ENCODE results near the gene LCE1C. TPM values are rescaled to one million over a fixed set of nuclear protein-coding genes. Genes with fewer than 3 reads are reported as not detected.

LCE1C gene, protein sequence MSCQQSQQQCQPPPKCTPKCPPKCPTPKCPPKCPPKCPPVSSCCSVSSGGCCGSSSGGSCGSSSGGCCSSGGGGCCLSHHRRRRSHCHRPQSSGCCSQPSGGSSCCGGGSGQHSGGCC
- total RNA-seq, result not detected in 2 replicates

DNA sequence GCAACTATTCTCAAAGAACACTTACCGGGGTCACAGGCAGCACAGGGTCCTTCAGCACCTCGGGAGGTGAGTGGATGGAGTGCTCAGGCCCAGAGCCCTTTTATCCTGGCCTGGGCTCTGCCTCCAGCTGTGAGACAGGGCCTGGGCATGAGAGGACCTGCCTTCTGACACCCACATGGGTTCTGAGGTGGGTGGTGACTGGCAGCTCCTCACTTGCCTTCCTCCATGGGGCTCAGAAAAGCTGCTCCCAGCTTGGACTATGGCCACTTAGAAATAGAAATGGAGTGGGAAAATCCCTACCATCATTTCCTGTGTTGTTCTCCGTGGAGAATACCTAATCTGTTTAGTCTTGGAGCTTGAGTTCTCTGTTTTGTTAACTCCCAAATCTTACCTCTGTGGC, at the start of gene LCE1C:
LCE1C (minus strand) TSS at position 76 of the 400 bp plus-strand sequence. CDS start 1,173 bp downstream, outside the sequence.

DNA sequence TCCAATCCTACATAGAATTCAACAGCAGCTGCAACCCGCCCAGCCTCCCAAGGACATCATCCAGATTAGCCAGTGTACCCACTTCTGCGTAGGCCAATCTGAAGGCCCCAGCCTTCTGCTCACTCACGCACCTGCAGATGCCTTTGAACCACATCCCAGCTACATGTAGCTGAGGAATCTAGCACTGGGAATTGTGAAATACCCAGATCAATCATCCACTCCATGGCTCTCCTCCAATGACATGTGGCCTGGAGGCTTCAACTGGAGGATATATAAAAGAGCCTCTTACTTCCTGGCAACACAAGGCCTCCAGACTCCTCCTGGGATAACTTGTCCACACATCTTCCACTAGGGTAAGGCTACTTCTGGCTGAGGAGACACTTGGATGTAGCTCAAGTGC, 36.1 kb upstream of the LCE1C start, which contains the start of gene LCE6A:
LCE6A (plus strand) TSS at position 301 of the 400 bp plus-strand sequence. CDS start 665 bp downstream, outside the sequence.

DNA sequence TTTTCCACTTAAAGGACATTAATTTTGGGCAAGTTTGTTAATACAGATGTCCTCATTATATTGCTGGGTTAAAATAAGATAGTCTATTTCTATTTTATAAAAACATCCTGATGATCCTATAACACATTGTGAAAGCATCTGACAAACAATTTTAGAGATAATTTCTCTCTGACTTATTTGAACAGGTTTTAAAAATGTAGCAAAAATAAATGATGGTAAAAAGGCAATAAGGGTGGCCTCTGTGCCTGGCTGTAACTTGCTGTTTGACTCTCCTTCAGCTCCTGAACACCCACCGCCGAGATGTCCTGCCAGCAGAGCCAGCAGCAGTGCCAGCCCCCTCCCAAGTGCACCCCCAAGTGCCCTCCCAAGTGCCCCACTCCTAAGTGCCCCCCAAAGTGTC, 20.7 kb upstream of the LCE1C start, which contains the start of gene LCE1A:
LCE1A (plus strand) TSS at position 301 of the 400 bp plus-strand sequence; CDS start at position 301, 0 bp downstream.

DNA sequence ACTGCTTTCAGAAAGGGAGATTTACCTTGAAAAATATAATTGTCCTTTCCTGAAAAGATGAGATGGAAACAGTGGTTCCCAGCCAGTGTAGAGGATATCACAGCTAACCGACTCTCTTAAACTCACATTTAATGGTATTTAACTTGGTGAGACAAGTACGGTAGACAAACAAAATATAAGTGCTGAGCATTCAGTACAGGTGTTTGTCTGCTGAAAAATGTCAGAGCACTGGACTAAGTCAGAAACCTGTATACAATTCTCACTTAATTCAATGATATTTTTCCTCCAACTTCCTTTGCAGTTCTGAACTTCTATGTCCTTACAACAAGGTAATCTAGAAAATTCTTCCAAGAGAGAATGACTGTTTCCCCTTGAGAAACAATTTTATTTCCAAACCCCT, 5.2 kb upstream of the LCE1C start, which contains the start of gene LCE1B:
LCE1B (plus strand) TSS at position 301 of the 400 bp plus-strand sequence. CDS start 476 bp downstream, outside the sequence.

DNA sequence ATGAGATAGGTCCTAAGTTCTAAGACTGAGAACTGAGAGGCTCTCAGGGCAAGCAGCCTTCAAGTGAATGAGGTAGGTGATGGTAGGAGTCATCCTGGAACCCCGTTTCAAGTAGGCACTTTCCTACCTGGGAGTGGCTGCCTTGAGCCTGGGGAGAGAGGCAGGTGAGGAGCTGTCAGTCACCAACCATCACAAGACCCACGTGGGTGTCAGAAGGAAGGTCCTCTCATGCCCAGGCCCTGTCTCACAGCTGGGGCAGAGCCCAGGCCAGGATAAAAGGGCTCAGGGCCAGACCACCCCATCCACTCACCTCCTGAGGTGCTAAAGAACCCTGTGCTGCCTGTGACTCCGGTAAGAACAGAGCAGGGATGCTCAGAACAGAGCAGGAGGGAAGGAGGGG, 10.0 kb downstream of the LCE1C start, which contains the start of gene LCE1D:
LCE1D (plus strand) TSS at position 301 of the 400 bp plus-strand sequence. CDS start 1,074 bp downstream, outside the sequence.

DNA sequence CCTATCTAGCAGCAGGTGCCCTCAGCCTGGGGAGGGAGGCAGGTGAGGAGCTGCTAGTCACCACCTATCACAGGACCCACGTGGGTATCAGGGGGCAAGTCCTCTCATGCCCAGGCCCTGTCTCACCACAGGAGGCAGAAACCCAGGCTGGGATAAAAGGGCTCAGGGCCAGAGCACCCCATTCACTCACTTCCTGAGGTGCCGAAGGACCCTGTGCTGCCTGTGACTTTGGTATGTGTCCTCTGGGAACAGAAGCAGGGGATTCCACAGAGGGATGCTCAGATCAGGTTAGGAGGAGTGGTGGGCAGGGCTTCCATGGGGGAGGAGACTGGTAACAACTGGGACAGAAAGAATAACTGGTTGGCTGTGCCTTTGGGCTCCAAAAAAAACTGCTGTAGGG, 20.4 kb downstream of the LCE1C start, which contains the start of gene LCE1E:
LCE1E (plus strand) TSS at position 181 of the 400 bp plus-strand sequence. CDS start 1,043 bp downstream, outside the sequence.

DNA sequence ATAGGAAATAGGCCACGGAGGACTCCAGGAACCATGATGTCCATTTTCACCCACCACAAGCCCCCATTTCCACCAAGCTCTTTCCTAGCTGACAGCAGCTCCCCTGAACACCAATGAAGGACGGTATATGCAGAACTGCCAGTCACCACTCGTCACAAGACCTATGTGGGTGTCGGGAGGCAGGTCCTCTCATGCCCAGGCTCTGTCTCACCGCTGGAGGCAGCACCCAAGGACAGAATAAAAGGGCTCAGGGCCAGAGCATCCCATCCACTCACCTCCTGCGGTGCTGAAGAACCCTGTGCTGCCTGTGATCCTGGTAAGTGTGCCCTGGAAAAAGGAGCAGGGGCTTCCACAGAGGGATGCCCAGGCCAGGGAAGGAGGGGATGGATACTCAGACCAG, 31.6 kb downstream of the LCE1C start, which contains the start of gene LCE1F:
LCE1F (plus strand) TSS at position 266 of the 400 bp plus-strand sequence. CDS start 1,232 bp downstream, outside the sequence.

DNA sequence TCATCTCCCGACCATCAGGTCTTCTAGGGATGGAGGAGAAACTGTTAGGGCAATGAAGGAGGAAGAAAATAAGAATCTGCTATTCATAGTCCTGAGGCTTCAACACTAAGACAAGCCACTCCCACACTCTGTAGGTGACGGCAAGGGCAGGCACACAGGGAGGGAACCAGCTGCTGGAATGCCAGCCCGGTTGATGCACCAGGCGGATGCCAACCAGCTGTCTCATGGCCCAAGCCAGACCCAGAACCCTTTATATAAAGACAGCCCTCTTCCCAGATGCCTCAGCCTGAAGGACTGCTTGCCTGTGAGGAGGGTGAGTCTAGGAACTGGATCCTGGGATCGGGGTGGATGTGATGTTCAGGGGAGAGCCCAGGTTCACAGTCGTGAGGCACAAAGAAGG, 48.7 kb downstream of the LCE1C start, which contains the start of gene KPRP:
KPRP (plus strand) TSS at position 279 of the 400 bp plus-strand sequence. CDS start 1,564 bp downstream, outside the sequence.

Other genes with a start within 250 kb of the LCE1C start
- gene LCE3E, start 239.9 kb downstream of the LCE1C start, total RNA-seq, result not detected in 2 replicates
- not detected in 2 replicates for gene LCE3D, start 226.1 kb downstream of the LCE1C start, total RNA-seq
- not detected in 2 replicates for gene LCE3C, start 206.4 kb downstream of the LCE1C start, total RNA-seq
- gene LCE3B, start 192.8 kb downstream of the LCE1C start, total RNA-seq, result not detected in 2 replicates
- gene LCE3A, start 183.5 kb downstream of the LCE1C start, total RNA-seq, result not detected in 2 replicates
- gene LCE2D, start 143.3 kb downstream of the LCE1C start, total RNA-seq, result not detected in 2 replicates
- not detected in 2 replicates for gene LCE2C, start 131.4 kb downstream of the LCE1C start, total RNA-seq
- gene LCE2B, start 120.5 kb downstream of the LCE1C start, total RNA-seq, result not detected in 2 replicates
- gene LCE2A, start 108.3 kb downstream of the LCE1C start, total RNA-seq, result not detected in 2 replicates
- not detected in 2 replicates for gene LCE4A, start 98.5 kb downstream of the LCE1C start, total RNA-seq
- gene KPRP, start 48.6 kb downstream of the LCE1C start, total RNA-seq, result not detected in 2 replicates
- not detected in 2 replicates for gene LCE1F, start 31.5 kb downstream of the LCE1C start, total RNA-seq
- gene LCE1E, start 20.4 kb downstream of the LCE1C start, total RNA-seq, result not detected in 2 replicates
- not detected in 2 replicates for gene LCE1D, start 9.9 kb downstream of the LCE1C start, total RNA-seq
- not detected in 2 replicates for gene LCE1B, start 5.3 kb upstream of the LCE1C start, total RNA-seq
- not detected in 2 replicates for gene LCE1A, start 20.8 kb upstream of the LCE1C start, total RNA-seq
- not detected in 2 replicates for gene LCE6A, start 36.2 kb upstream of the LCE1C start, total RNA-seq
- not detected in 2 replicates for gene LCE7A, start 53.3 kb upstream of the LCE1C start, total RNA-seq
- not detected in 2 replicates for gene SMCP, start 71.7 kb upstream of the LCE1C start, total RNA-seq
- gene IVL, start 101.9 kb upstream of the LCE1C start, total RNA-seq, result 0.11 TPM in 1 of 2 replicates, not detected in the other
- gene SPRR5, start 140.6 kb upstream of the LCE1C start, total RNA-seq, result not detected in 2 replicates
- not detected in 2 replicates for gene SPRR4, start 164.0 kb upstream of the LCE1C start, total RNA-seq
- gene SPRR1A, start 177.4 kb upstream of the LCE1C start, total RNA-seq, result not detected in 2 replicates
- not detected in 2 replicates for gene SPRR3, start 195.1 kb upstream of the LCE1C start, total RNA-seq
- gene SPRR1B, start 224.6 kb upstream of the LCE1C start, total RNA-seq, result not detected in 2 replicates
- not detected in 2 replicates for gene SPRR2D, start 234.5 kb upstream of the LCE1C start, total RNA-seq